GM19023 (cell line): ENCODE data around the gene MAP3K21.

Source experiments
- ATAC-seq: cut with Tn5 transposase; IDR thresholded peaks from one replicate; pipeline ENCODE4 v1.9.1; 2021; ENCODE audit warnings: mild to moderate bottlenecking, moderate library complexity; ENCODE audit not compliant: unreplicated experiment

MAP3K21 gene

DNA sequence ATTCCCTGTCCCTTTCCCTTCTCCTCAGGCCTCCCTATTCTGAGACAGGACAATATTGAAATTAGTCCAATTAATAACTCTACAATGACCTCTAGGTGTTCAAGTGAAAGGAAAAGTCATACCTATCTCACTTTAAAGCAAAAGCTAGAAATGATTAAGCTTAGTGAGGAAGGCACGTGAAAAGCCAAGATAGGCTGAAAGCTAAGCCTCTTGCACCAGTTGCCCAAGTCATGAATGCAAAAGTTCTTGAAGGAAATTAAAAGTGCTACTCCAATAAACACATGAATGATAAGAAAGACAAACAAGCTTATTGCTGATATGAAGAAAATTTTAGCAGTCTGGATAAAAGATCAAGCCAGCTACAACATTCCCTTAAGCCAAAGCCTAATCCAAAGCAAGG is 3.8 kb upstream of the MAP3K21 start:
- no peak for ATAC-seq

DNA sequence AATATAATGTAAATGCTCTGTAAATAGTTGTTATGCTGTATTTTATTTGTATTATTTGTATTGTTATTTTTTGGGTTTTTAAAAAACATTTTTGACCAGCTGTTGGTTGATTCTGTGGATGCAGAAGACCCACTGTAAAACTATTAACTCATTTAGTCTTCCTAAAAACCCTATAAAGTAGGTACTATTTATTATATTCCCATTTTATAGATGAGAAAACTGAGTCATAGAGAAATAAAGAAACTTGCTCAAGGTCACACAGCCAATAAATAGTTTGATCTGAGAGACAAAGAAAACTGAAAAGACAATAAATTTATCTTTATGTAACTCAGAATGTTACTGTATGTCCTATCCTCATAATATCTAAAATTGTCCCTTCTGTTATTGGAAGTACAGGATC is 1.2 kb upstream of the MAP3K21 start:
- no peak for ATAC-seq

DNA sequence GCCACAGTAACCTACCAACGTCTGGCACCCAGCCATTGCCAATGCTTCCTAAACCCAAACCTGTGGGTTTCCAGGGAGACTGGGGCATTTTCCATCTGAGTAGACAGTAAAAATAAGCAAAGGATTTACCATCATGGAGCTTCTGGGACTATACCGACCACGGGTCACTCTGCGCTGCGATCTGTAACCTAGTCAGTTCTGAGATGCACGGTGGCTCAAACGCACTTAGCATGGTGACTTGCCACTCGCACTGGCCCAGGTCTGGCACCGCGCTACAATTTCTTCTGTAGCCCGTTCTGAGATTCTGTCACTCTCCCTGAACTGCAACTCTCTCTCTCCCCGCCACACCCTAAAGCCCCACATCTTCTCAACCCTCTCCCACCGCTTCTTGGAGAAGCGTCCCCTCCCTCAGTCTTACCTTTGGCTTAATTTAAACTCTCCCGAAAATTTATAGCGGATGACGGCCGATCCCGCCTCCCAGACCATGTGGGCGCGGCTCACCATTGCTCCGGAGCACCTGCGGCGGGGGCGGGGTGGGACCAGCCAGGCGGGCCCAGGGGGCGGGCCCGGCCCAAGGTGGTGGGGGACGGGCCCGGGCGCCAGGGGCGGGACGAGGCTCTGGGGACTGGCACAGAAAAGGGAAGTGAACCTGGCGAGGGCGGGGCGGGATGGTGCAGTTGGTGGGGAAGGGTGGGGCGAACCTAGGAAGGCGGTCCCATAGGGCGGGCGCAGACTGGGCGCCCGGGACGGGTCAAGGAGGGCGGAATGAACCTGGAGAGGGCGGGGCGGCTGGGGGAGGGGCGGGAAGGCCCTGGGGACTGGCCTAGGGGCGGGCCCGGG is 493 bp upstream of the MAP3K21 start:
- peak; percentile 84 for ATAC-seq

GRCh38 chr1:233328142-233328921 is 808 bp downstream of the MAP3K21 start:
- ATAC-seq, result peak; percentile 27

GRCh38 chr1:233331676-233332519 is 4.4 kb downstream of the MAP3K21 start:
- no peak for ATAC-seq

DNA sequence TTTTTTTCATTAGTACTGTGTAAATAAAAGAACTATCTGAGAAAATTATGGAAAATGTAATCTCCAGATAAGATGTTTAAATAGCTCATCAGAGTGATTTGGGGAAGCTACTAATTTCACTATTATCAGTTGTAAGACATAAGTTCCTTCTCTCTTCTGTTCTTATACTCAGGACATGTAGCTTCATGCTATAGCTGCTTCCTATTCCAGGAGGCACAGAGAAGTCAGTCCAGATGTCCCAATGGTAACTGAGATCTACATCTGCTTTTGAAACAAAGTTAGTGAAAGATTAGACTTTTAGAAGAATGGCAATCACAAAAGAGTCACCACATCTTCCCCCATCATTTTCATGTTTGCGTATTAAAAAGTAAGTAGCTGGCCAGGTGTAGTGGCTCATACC is 5.6 kb downstream of the MAP3K21 start:
- ATAC-seq, result no peak

DNA sequence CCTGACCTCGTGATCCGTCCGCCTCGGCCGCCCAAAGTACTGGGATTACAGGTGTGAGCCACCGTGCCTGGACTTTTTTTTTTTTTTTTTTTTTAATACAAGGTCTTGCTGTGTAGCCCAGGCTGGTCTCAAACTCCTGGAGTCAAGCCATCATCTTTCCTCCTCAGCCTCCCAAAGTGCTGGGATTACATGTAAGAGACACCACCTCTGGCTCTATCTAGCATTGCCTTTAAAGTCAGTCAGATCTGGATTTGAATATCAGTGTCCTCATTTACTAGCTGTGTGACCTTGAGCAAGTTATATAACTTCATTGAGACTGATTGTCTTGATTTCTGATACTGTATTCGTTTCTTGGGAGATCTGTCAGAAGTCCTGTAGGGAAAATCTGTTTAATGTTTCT is 6.6 kb downstream of the MAP3K21 start:
- ATAC-seq, result no peak

DNA sequence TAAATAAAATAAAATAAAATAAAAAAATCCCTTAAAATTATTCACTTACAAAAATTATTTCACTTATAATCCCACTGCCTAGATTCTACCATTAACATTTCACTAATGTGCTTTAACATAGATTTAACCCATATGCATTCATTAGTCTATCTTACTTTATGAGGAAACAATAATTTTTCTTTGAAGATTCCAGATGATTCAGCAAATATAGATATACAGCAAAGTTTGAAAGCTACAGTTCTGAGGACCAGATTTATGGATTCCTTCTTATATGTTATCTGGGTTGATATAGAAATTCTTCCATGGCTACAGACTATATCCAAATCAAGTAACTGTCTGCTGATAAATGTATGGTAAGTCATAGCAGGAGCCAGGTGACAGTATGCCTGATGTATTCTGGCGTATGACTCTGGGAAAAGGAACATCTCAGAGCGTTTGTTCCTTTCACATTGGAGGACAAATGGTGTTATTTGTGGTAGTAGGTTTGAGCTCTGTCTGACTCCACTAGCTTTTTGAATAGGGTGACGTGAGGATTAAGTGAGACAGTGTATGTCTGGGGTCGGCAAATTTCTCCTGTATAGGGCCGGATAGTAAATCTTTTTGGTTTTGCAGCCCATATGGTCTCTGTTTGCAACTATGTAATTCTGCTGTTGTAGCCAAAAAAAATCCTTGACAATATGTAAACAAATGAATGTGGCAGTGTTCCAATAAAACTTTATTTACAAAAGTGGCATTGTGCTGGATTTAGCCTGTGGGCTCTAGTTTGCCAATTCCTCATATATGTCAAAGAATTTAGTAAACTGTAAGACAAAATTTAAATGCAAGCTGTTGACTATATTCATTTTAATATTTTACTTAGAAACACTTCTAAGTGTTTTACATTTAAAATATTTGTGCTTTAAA is 9.3 kb downstream of the MAP3K21 start:
- ATAC-seq, result no peak

DNA sequence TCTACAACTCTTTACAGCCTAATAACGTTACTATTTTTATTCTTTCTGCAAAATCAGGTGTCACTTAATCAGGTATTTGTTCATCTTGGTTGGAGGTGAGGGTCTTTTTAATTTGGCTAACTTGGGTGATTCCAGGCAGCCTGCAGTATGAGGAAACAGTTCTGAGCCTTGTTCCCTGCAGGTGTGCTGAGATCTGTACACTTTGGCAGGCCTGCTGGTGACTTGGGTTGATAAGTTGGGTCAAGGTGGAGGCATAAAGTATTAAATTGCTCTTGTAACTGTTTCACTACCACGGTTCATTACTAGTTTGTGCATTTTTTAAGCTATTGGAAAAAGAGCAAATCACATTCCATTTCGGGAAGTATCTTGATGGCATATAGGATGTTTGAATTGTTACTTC is 10.0 kb downstream of the MAP3K21 start:
- ATAC-seq, result no peak

DNA sequence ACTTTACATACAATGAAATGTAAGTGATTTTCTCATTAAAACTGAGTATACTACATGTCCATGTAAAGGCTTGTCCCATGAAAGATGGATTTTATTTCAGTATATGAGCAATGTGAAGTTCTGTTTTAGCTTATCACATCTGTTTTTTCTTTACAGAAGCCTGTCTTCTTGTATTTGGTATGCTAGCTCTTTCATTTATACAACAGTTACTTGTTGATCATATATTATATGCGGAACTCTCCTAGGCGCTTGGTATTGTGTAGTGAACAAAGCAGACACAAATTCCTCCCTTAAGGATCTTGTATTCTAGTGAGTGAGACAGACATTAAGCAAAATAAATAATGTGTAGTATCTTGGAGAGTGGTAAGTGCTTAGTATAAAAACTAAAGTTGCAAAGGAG is 10.6 kb downstream of the MAP3K21 start:
- ATAC-seq, result no peak

GRCh38 chr1:233340031-233340555 is 12.6 kb downstream of the MAP3K21 start:
- ATAC-seq, result no peak

GRCh38 chr1:233340966-233341516 is 13.5 kb downstream of the MAP3K21 start:
- no peak for ATAC-seq

DNA sequence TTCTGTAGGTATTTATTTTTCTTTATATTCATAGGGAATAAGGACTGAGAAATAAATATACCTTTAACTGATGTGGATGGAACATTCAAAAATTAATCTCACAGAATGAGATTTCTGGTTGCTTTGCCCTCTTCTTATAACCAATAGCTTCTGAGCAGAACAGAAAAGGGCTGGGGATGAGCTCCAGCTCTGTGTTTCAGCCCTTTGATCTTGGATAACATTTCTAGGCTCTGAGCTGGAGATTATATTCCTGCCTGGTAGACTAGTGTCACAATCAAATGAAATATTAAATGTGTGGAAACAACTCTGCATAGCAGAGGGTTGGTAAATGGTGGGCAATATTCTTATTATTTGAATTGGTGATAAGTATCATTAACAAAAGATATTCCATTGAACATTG is 14.6 kb downstream of the MAP3K21 start:
- ATAC-seq, result no peak

- no peak for ATAC-seq
Observed at GRCh38 chr1:233343262-233343661, 15.7 kb downstream of the MAP3K21 start.

DNA sequence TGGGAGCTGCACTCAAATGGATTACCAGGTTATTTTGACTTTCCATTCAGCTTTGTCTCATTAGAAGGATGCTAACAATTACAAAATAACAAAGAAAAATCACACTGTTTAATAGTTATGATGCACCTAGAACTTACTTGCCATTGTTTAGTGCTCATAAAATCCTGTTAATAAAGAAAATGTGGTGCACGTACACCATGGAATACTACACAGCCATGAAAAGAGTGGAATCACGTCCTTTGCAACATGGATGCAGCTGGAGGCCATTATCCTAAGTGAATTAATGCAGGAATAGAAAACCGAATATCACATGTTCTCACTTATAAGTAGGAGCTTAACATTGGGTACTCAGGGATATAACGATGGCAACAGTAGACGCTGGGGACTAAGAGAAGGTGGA is 19.8 kb downstream of the MAP3K21 start:
- no peak for ATAC-seq

DNA sequence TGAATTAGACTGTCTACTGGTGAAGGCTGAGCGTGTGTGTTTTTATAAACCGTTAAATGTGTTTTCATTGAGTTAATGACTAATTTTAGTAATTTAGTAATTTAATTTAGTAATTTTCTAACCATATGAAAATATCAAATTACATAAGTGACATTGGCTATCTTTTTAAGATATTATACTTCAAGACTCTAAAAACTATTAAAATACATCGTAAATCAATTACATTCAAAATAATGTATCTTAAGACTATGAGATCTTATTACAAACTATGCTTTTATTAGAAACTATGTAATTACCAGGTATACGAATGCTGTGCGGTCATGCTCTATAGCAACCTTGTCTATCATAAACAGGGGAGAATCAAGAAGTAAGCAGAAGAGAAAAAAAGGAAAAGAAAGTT is 21.6 kb downstream of the MAP3K21 start:
- ATAC-seq, result no peak

DNA sequence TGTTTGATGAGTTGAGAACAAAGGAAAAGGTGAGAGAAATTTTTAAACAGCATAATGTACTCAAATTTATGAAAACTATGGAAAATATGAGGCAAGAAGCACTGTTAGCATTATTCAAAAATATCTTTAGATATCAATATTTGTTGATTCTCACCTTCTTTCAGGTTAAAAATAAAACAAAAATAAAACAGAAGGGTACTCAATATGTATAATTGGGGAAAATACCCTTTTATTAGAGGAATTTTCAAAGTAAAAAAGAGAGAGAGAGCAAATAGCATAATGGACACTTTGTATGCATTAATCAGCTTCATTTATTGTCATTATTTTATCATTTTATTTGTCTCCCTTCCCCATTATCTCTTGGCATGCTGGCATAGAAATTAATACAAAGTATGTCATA is 27.5 kb downstream of the MAP3K21 start:
- no peak for ATAC-seq

GRCh38 chr1:233355841-233356704 is 28.5 kb downstream of the MAP3K21 start:
- ATAC-seq, result no peak

DNA sequence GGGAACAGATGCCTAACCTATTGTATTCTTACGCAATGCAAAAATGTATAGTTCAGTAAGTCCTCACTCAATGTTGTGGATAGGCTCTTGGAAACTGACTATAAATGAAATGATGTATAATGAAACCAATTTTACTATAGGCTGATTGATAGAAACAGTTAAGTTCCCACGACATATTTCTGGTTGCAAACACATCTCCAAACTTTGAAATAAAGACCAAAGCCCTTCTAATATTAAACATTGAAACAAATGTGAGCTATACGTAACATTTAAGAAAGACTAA is 29.1 kb downstream of the MAP3K21 start:
- ATAC-seq, result no peak
